ENCODE results near the gene AQP6. TPM values are rescaled to one million over a fixed set of nuclear protein-coding genes. Genes with fewer than 3 reads are reported as not detected.
A peak's percentile ranks its signal among the peaks of the same experiment; 100 is the strongest.

The AQP6 gene
- total RNA-seq, 1 donor: 0.09 TPM

DNA sequence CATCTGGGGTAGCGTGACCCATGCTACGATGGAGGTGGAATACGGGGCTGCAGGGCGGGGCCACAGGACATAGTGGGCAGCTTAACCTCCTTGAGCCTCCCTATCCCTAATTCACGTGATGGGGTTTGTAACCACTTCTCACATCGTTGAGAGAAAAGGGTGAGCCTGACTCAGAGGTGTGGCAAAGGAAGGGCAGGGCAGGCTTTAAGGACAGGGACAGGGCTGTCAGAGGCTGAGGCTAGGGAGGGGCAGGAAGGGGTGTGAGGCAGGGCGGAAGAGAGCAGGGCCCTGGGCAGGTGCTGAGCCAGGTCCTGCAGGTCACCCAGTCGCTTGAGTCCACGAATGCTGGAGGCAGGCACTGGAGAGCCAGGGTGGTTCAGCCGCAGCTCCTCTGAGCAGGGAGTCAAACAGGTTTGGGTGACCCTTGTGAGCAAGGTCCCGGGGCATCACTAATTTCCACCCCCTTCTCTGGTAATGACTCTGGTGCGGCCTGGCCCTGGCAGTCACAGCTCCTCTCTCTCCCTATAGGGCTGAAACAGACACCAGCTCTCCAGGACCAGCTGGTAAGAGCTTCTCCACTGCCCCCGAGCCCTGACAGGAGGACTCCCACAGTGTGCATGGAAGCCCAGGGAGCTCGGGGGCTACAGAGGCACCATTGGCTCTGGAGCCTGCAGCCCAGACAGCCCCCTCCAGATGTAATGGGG is 29.7 kb upstream of the AQP6 start:
- H3K4me3 ChIP-seq (ENCODE audit: low read depth, low read length): no peak overlapping the region
- TF ChIP-seq, protein P1, sequence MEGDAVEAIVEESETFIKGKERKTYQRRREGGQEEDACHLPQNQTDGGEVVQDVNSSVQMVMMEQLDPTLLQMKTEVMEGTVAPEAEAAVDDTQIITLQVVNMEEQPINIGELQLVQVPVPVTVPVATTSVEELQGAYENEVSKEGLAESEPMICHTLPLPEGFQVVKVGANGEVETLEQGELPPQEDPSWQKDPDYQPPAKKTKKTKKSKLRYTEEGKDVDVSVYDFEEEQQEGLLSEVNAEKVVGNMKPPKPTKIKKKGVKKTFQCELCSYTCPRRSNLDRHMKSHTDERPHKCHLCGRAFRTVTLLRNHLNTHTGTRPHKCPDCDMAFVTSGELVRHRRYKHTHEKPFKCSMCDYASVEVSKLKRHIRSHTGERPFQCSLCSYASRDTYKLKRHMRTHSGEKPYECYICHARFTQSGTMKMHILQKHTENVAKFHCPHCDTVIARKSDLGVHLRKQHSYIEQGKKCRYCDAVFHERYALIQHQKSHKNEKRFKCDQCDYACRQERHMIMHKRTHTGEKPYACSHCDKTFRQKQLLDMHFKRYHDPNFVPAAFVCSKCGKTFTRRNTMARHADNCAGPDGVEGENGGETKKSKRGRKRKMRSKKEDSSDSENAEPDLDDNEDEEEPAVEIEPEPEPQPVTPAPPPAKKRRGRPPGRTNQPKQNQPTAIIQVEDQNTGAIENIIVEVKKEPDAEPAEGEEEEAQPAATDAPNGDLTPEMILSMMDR (IDR thresholded peaks at IDR 0.05; ENCODE audit: insufficient read depth, low read length): no peak
- DNase-seq (ENCODE audit: low read depth): no peak

DNA sequence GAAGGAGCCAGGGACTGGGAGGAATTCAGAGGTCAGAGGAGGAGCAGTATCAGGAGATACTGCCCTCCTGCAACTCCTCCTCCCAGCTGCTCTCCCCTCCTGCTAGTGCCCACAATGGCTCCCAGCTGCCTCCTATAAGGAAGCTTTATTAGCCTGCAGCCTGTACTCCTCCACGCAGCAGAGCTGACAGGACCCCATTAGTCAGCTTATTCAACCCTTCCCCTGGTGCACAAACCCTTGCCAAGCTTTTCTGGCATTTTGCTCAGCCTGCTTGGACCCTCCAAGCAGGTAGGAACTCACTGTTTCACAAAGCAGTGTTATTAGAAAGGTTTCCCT is 29.2 kb upstream of the AQP6 start:
- no peak overlapping the region for H3K4me3 ChIP-seq (ENCODE audit: low read depth, low read length)
- TF ChIP-seq, protein P1 (IDR thresholded peaks at IDR 0.05; ENCODE audit: insufficient read depth, low read length): no peak
- DNase-seq (ENCODE audit: low read depth): no peak

DNA sequence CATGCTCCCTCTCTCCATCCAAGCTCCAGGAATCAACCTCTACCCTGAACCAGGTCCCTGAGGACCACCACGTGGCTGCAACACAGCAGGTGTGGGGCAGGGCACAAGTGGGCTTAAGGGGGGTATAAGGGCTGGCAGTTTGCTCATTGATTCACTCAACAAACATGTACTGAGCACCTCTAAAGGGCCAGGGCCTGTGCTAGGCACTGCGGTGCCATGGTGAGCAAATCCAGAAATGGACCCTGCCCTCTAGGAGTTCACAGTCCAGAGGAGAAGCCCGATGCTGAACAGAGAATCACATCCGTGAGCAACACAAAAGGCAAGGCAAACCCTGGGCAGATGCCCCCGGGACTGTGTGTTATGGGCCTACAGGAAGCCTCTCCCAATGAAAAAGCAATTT is 28.7 kb upstream of the AQP6 start:
- no peak overlapping the region for H3K4me3 ChIP-seq (ENCODE audit: low read depth, low read length)
- TF ChIP-seq, protein P1 (IDR thresholded peaks at IDR 0.05; ENCODE audit: insufficient read depth, low read length): no peak
- DNase-seq (ENCODE audit: low read depth): no peak

DNA sequence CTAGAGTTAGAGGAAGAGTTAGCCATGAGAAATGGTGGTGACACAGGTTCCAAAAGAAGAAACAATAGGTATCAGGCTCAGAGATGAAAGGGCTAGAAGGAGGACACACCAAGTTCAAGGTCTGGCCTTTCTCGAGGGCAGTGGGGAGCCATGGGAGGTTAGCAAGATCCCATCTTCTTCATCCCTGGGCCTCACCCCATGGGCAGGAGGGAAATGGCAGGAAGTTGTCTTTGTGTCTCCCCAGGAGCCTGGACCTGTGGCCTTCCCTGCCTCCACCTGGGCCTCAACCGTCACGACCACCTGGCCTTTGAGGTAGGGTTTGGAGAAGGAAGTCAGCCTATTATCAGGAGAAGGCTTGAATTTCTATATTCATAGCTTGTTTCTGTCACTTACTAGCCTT is 28.0 kb upstream of the AQP6 start:
- DNase-seq (ENCODE audit: low read depth): no peak
- TF ChIP-seq, protein P1 (IDR thresholded peaks at IDR 0.05; ENCODE audit: insufficient read depth, low read length): no peak
- H3K4me3 ChIP-seq (ENCODE audit: low read depth, low read length): no peak overlapping the region

DNA sequence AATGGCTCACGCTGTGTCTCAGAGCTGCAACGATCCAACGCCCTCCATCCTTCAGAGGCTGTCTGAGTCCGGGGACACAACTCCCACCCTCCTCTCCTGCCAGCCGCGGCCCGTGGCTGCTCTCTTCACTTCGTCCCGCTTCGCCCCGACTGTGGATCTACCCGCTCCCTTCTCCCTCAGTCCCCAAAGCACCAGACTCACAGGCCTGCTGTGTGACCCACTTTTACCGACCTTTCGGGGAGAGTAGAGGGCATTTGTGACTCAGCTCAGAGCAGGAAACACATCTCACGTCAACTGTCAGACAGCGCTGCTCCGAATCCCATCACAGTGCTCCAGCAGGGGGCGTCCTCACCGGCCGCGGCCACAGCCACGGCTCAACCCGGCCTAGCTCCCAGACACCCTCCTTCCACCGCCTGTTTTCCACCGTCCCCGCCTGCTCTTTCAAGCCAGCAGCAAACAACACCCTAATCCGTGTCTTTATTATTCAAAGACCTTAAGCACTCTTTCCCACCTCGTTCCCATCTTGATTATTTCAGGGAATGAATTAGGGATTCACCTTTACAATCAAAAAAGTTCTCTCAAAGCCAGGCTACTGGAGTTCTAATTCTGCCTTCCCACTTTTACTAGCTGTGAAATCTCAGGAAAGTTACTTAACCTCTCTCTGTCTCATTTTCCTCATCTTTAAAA is 27.2 kb upstream of the AQP6 start:
- TF ChIP-seq, protein P1 (IDR thresholded peaks at IDR 0.05; ENCODE audit: insufficient read depth, low read length): peak; percentile 91
- peak overlapping the region; percentile 36 for H3K4me3 ChIP-seq (ENCODE audit: low read depth, low read length)
- DNase-seq (ENCODE audit: low read depth): peak; percentile 69

DNA sequence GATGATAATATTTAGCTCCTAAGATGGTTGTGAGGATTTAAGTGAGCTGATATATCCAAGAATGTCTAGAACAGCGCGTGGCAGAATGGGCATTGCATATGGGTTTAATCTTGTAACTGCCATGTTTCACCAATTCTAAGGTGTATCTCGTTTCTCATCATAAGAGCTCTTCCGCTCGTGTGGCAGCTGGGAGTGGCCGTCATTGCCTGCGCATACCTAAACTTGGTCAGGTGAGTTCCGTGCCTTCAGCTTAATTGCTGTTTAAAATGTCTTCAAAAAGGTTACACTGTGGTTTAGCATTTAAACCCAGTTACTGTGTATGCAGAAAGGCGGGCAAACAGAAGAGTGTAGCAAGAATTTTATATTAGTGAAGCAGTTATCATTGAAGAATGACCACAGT is 26.7 kb upstream of the AQP6 start:
- no peak for DNase-seq (ENCODE audit: low read depth)
- TF ChIP-seq, protein P1 (IDR thresholded peaks at IDR 0.05; ENCODE audit: insufficient read depth, low read length): no peak

More for the DNA sequence above, 26.7 kb upstream of the AQP6 start:
- H3K4me3 ChIP-seq (ENCODE audit: low read depth, low read length): no peak overlapping the region
